H1 (cell line): Measurements from ENCODE around the gene CNGB1. TPM values are rescaled to one million over a fixed set of nuclear protein-coding genes. Genes with fewer than 3 reads are reported as not detected.

Source experiments
- RXRA ChIP-seq: IDR thresholded peaks from 2 replicates; pipeline ENCODE4 v1.6.1; 2011; ENCODE audit warnings: low read depth, mild to moderate bottlenecking, low read length, moderate library complexity; ENCODE audit not compliant: insufficient read depth
- TBP ChIP-seq: IDR thresholded peaks from 2 replicates; pipeline ENCODE4 v1.6.1; 2011; ENCODE audit warnings: low read depth, low read length, improper control_type of control experiment
- polyA plus RNA-seq, 7 experiments: library from polyadenylated mRNA; depleted of rRNA in 3 of 7; stranded (reverse) in 5 of 7; unstranded in 2 of 7; fragments of >200 nt in 5 of 7; fragments of 200-250 nt in 2 of 7; gene quantifications; 1 replicate in 5 of 7; 2 replicates in 1 of 7; 4 replicates in 1 of 7; pipeline versions ENCODE4 v1.2.1 to v1.2.3, GENCODE V29; 2011 to 2013; ENCODE audit warnings: missing spikeins in 2 of 7, mixed read lengths in 2 of 7
- total RNA-seq: library from RNA; stranded (reverse); fragmentation: NEBNext Ultra II Directional; extraction: Animal tissue kit (Norgen Biotek cat#: 25700); gene quantifications from 2 replicates; pipeline ENCODE4 v1.2.1, GENCODE V29; 2021

CNGB1 gene
- total and polyA plus RNA-seq, 2 of the 8 experiments (the other 6 are each of a cell fraction or from before 2014, with no cell fraction given), result not detected

DNA sequence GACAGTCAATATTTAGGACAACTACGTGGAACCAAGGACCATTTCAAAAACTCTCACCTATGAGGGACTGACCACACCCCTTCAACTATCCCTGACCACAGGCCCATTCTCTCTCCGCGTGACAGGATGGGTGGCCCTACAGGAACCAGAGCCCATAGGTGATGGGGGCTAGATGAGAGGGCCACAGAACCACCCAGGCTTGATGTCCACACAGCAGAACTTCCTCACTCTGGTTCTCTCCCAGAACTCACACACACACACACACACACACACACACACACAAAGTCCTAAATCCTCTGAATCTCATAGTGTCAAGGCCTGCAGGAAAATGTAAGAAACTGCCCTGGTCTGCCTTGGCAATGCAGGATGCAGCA lies 28.1 kb upstream of the CNGB1 start (continued):
- TF ChIP-seq RXRA (no peak), TBP (no peak)
